ENCODE data around the gene NEURL4.
"Not testable (repeated sequence)": the region's sequence is repeated elsewhere in the genome, so short reads cannot be mapped to it uniquely, and the experiment has no call there.

Gene NEURL4

DNA sequence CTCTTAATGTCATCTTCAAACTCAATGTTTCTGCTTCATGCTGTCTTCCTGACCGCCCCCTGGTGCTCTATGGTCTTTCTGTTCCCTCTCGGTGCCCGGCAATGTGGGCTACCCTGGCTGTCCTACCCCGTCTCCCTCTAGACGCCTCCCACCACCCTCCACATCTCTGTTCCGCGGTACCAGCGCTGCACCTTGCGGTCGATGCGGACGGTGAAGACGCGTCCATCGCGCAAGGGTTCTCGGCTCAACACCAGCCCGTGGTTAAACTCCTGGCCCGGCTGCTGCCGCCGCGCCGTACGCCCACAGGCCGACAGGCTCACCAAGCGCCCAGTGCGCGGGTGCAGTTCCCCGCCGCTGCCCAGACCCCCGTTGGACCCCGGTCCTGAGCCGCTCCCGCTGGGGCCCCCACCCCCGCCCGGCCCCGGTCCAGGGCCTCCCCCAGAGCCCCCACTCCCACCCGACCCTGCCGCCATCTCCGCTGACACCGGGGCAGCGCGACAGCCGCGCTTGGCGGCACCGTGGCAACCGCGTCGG, at the start of gene NEURL4:
TSS of gene NEURL4 (minus strand) at position 496 of the 534 bp plus-strand sequence. CDS start at position 473, 23 bp downstream.
- no peak for DNase-seq (ENCODE audit: low read depth)

- no peak for DNase-seq (ENCODE audit: low read depth)
Observed at GRCh38 chr17:7374353-7374752, 45.2 kb upstream of the NEURL4 start.

- DNase-seq (ENCODE audit: low read depth) = no peak
Observed at GRCh38 chr17:7370853-7371252, 41.7 kb upstream of the NEURL4 start.

GRCh38 chr17:7369825-7370224, 40.7 kb upstream of the NEURL4 start:
- no peak for DNase-seq (ENCODE audit: low read depth)

DNA sequence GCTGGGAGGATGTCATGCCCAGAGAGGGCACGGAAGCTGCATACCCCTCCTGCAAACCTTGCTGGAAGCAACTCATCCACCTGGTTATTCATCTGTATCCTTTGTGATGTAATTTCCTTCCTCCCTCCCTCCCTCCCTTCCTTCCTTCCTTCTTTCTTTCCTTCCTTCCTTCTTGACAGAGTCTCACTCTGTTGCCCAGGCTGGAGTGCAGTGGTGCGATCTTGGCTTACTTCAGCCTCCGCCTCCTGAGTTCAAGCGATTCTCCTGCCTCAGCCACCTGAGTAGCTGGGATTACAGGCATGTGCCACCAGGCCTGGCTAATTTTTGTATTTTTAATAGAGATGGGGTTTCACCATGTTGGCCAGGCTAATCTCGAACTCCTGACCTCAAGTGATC, 39.5 kb upstream of the NEURL4 start:
- not testable (repeated sequence) for DNase-seq (ENCODE audit: low read depth)

DNA sequence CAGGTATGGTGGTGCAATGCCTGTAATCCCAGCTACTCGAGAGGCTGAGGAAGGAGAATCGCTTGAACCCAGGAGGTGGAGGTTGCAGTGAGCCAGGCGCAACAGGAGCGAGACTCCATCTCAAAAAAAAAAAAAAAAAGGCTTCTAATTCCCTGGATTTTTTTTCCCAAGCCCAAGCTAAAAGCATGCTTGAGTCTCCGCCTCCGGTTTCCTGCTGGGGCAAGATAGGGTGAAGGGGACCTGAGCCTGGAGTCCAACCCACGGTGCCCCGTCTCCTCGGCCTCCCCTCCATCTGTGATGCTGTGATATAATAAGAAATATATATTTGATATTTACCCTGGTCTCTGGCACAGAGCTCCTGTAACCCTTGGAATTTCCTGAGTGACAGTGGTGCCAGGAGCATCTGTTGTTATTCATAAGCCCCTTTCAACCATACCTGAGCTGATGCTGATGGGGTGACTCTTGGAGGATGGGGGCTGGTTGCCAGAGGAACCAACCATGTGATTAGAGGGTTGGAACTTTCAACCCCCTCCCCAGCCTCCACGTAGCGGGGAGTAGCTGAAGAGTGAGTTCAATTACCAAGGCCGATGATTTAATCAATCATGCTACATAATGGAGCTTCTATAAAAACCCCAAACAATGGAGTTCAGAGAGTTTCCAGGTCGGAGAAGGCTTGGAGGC, 38.9 kb upstream of the NEURL4 start:
- DNase-seq (ENCODE audit: low read depth) = no peak

DNA sequence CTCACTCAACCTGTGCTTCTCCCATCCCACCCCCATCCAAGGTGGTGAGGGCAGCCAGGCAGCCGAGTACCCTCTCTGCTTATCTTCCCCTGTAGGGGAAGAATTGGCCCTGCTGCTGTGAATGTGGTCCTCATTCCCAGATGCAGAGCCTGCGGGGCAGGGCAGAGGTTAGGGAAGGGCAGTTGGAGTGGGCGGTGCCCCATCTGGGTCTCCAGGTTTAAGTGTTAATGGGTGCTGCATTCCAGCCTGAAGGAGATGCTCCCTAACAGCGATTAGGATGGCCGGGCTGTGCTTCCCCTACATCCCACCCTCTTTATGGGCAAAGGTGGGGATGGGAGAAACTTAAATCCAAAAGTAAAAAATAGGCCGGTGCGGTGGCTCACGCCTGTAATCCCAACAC, 37.9 kb upstream of the NEURL4 start:
- no peak for DNase-seq (ENCODE audit: low read depth)

DNA sequence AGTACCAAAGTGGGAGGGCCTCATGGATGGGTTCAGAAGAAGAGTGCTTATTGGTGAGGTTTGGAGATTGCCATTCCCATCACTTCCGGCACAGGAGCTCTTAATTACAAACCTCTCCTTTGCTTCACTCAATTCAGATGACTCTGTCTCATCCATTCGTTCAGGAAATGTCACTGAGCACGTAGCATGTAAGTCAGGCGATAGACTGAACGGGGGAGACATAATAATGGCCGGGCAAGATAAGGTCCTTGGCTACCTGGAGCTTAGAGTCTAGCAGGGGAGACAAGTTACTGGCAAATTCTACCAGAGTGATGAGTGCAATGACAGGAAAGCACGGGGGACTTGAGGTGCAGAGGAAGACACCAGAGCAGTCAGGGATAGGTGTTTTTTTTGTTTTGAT, 36.8 kb upstream of the NEURL4 start:
- not testable (repeated sequence) for DNase-seq (ENCODE audit: low read depth)

DNA sequence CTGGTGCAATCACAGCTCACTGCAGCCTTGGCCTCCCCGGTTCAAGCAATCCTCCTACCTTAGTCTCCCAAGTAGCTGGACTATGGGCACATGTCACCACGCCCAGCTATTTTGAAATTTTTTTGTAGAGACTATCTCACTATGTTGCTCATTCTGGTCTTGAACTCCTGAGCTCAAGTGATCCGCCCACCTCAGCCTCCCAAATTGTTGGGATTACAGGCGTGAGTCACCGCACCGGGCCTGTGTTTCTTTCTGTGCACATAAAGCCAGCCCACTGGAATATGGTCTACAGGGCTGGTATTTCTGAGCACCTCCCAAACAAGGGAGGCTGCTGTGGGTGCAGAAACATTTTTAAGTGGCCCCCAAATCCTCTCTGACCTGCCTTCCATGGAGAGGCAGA, 34.2 kb upstream of the NEURL4 start:
- no peak for DNase-seq (ENCODE audit: low read depth)

- no peak for DNase-seq (ENCODE audit: low read depth)
Observed at GRCh38 chr17:7361906-7362305, 32.8 kb upstream of the NEURL4 start.

- DNase-seq (ENCODE audit: low read depth) = no peak
Observed at GRCh38 chr17:7357381-7357780, 28.2 kb upstream of the NEURL4 start.

DNA sequence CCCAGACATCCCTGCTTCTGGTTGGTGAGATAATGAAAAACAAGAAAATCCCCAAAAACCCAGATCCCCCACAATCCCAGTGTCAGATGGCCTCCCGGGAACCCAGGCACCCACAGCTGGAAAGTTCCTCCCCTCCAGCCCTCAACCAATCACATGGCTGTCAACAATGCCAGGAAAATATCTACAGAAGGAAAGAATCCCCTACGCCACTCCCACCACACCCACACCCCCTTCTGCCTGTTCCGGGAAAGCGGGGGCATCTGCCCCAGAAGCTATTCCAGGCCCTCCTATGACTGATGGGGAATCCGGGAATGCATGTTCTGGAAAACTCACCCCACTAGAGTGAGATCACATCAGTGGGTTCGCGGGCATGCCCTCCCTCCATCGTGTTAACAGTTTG, 27.6 kb upstream of the NEURL4 start:
- no peak for DNase-seq (ENCODE audit: low read depth)

- peak; percentile 76 for DNase-seq (ENCODE audit: low read depth)
Observed at GRCh38 chr17:7356072-7356549, 27.0 kb upstream of the NEURL4 start.

DNA sequence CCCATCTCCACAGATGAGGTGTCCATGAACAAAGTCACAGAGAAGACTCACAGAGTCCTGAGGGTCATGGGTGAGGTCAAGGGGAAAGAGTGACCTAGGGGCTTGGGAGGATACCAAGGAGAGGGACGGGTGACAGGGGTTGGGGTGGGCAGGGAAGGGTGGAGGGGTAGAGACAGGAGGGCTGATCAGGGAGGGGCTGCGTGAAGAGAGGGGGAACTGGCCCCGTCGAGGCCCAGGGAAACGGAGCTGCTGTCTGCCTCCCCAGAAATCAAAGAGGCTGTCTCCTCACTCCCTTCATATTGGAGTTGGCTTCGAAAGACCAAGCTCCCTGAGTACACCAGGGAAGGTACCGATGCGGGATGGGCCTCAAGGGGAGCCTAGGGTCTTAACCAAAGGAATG, 26.4 kb upstream of the NEURL4 start:
- DNase-seq (ENCODE audit: low read depth) = no peak

DNA sequence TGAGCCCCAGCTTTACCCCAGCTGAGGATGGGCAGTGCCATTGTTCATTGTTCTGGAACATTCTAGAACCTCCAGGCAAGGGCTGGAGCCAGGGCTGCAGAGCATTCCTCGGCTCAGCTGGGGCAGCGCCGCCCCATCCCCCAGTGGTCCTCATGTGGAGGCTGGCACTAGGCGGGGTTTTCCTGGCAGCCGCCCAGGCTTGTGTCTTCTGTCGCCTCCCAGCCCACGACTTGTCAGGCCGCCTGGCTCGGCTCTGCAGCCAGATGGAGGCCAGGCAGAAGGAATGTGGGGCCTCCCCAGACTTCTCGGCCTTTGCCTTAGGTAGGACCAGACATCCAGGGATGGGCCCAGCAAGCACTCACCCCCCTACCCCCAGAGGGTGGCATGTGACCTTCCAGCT, 25.9 kb upstream of the NEURL4 start, which contains the start of gene TMEM95:
TSS of gene TMEM95 (plus strand) at position 104 of the 400 bp plus-strand sequence. CDS start at position 153, 49 bp downstream.
- no peak for DNase-seq (ENCODE audit: low read depth)

GRCh38 chr17:7354262-7354843, 25.2 kb upstream of the NEURL4 start:
- no peak for DNase-seq (ENCODE audit: low read depth)

GRCh38 chr17:7352910-7353635, 23.9 kb upstream of the NEURL4 start:
- DNase-seq (ENCODE audit: low read depth) = no peak

DNA sequence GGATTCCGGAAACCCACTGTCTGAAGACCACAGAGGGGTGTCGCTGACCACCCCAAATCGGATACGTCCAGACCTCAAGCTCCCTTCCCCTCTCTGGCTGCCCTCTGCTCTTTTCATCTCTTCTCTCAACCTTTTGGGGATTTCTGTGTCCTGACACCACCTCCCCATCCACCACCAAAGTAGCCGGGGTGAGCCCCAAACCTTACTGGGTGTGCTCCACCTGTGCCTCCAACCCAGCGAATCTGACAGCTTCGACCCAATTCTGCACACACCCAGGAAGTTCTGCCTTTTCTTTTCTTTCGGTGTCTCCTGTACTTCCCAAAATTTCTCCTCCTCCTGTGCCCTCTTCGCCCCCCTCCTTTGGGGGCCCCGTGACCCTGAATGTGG, 23.4 kb upstream of the NEURL4 start:
- DNase-seq (ENCODE audit: low read depth) = no peak

DNA sequence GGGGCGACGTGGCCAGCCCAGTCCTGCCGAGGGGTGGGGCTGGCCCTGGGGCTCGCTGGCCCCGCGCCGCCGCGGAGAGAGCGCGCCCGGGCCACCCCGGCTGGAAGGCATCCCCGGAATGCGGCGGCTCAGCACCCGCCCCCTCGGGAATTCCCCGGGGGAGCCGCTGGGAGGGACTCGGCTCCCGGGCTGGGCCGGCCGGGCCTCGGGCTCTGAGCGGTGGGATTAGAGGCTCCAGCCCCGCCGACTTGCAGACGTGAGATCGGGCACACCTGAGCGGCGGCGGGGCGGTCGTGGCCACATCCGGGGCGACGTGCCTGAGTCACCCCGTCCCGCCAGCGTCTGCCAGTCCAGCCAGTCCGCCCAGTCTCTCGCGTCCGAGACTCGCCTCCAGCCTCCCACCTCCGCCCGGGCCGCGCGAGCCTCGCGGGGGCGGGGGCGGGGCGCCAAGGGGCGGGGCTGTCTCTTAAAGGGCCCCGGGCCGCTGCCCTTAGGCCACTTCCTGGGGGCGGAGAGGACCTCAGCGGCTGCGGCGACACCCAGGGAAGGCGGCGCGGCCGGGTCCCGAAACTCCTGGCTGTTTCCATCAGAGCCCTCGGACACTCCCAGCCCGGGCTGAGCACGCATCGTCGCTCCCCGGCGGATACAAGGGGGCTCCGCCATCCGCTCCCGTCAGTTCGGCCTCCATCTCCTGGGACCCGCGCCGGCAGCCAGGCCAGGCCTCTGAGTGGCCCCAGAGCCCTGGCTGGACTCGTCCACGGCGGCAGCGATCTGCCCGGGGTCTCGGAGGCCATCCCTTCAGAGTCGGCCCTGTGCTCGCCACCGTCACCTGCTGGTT, 22.7 kb upstream of the NEURL4 start, which contains the start of gene KCTD11:
TSS of gene KCTD11 (plus strand) at position 498 of the 838 bp plus-strand sequence.
- DNase-seq (ENCODE audit: low read depth) = peak; percentile 68

- DNase-seq (ENCODE audit: low read depth) = no peak
Observed at GRCh38 chr17:7348478-7349242, 19.5 kb upstream of the NEURL4 start.

Data from activated T-helper 9 cell treated with anti-CD3 and anti-CD28 coated beads, Interleukin-2, amount 50 U/mL, for 16 hours (primary cell).